ENCODE data around the gene NEIL3.

NEIL3 gene

GRCh38 chr4:177356206-177356605, 46.5 kb downstream of the NEIL3 start:
- in situ Hi-C loops (cut with MboI; ENCODE audit: low sequenced_read_pairs) = no loop called here

GRCh38 chr4:177356921-177357320, 47.2 kb downstream of the NEIL3 start:
- in situ Hi-C loops (cut with MboI; ENCODE audit: low sequenced_read_pairs) = no loop called here

DNA sequence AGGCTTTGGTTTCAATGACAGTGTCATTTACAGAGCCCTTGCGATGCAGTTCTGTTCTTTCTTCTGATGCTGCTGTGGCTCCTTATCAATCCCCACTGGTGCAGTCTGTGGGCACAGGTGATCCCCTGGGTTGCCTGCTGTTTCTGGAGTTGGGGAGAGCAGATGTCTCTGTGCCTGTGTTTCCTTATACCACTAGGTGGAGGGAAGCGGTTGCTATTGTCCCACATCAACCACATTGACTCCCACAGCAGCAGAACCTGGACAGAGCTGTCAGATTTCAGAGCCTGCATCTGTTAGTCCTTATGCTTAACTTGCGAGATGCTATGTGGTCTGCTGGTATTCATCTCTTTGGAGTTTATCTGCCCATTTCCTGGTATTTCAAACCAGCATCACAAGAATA, 57.7 kb downstream of the NEIL3 start:
- in situ Hi-C loops (cut with MboI; ENCODE audit: low sequenced_read_pairs) = no loop called here

DNA sequence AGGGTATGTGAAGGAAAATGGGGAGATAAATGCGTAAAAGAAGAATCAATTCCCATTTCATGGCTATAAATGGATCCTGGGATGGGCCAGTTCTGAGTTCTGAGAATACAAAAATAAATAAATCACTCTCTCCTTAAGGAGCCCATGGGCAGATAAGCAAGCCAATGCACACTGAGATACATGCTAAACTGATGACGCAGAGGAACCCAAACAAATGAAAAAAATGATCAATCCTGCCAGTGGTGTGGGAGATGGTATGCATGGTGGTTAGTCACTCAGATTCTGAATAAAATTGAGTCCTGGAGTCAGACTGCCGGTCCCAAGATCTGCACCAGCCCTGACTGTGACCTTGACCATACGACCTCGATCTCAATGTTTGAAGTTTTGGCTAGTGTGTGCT, 59.7 kb downstream of the NEIL3 start:
- in situ Hi-C loops (cut with MboI; ENCODE audit: low sequenced_read_pairs) = no loop called here

GRCh38 chr4:177371461-177371860, 61.8 kb downstream of the NEIL3 start:
- in situ Hi-C loops (cut with MboI; ENCODE audit: low sequenced_read_pairs) = no loop called here

- in situ Hi-C loops (cut with MboI; ENCODE audit: low sequenced_read_pairs) = no loop called here
Measured at GRCh38 chr4:177374966-177375365, 65.3 kb downstream of the NEIL3 start.

DNA sequence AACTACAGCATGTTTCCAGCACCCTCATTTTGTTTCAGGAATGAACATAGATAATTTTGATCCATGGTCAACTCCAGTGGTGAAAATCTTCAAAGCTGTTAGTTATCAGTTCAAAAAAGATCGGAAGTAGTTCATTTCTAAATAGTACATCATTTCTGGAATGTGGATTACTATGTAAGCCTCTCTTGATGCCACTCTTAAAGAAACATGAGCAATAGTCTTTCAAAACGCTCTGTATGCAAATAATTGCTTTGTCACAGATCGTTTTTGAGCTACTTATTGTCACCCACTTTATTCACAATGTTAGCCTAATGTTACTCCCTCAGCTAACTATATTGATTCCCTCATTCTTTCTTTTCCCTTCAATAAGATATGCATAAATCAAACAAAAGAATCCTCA, 65.7 kb downstream of the NEIL3 start:
- in situ Hi-C loops (cut with MboI; ENCODE audit: low sequenced_read_pairs) = no loop called here

- in situ Hi-C loops (cut with MboI; ENCODE audit: low sequenced_read_pairs) = no loop called here
Measured at GRCh38 chr4:177376024-177376423, 66.3 kb downstream of the NEIL3 start.

- in situ Hi-C loops (cut with MboI; ENCODE audit: low sequenced_read_pairs) = no loop called here
Measured at GRCh38 chr4:177380730-177381287, 71.1 kb downstream of the NEIL3 start.

DNA sequence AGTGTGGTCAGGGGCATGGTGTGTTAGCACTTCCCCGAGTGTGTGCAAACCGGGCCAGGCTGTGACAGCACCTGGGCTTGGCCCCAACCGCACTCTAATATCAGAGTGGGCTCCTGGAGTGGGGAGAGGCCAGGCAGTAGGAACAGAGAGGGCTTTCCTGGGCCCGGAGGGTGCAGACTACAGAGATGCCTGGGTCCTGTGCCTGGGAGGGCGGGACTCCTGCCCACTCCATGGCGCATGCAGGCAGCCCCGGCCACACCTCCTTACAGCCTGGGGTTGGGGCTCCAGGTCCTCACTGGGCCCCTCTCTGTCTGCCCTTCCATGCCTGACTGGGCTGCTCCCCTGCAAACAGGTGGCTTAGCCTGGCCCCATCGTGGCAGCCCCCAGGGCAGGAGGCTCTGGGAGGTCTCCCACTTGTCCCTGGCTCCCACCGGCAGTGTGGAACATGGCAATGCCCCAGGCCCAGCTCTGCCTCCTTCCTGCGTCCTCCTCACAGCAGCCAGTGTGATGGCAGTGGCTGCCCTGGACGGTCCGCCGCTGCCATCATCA, 72.2 kb downstream of the NEIL3 start:
- in situ Hi-C loops (cut with MboI; ENCODE audit: low sequenced_read_pairs) = no loop called here

DNA sequence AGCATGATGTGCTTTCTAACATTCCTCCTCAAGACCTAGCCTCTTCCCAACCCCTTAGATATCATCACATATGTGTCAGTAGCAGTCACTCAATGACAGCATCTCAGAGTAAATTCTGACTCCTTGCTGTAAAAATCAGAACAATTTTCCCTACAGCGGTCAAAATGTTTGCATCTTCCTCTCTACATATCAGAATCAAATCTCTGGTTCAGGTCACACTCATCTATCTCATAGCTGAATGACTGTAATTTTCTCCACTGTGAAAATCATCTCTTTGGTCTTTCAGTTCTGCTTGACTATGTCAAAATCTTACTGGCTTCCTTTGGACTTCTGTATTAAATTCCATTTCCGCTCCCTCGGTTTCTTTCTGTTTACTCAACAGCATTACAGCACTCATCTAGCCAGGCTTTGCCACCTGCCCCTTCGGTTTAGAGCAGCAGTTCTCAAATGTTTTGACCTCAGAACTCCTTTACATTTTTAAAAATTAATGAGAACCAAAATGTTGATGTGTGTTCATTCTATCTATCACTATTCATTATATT, 75.3 kb downstream of the NEIL3 start:
- in situ Hi-C loops (cut with MboI; ENCODE audit: low sequenced_read_pairs) = no loop called here

- in situ Hi-C loops (cut with MboI; ENCODE audit: low sequenced_read_pairs) = no loop called here
Measured at GRCh38 chr4:177385576-177386277, 76.1 kb downstream of the NEIL3 start.

DNA sequence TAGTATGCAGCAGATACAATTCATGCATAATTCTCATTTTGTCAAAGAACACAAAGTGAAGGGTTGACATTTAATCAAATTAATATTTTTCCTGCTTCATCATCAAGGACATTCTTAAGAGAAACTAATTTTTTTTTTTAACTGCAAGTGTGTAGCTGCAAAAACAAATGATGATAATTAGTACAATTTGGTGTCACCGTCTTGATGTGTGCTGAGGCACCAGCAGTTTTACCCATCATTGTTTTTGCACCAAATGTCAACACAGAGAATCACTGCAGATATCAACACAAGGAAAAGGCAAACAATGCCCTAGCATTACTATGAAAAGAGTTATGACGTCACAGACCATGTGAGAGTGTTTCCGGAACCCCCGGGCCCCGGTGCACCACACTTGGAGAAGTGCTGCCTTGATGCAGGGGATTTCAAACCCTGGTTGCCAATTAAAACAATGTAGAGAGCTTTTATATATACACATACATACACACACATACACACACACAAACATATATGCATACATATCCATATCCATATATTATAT, 76.7 kb downstream of the NEIL3 start:
- in situ Hi-C loops (cut with MboI; ENCODE audit: low sequenced_read_pairs) = no loop called here

DNA sequence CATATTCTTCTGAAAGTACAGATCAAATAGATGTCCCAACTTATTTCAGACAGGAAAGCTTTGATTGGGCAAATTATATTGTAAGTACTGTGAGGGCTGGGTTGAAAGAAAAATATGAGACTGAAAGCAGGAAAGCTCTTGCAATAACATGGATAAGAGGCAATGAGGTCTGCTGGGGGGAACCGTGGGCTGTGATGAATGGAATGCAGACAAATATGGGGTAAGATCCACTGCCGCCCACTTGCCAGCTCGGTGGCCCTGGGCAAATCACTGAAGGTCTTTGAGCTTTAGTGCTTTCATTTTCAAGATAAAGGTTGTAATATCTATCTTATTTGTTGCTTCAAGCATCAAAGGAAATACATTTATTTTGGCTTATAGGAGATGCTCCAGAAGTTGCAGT, 81.6 kb downstream of the NEIL3 start:
- in situ Hi-C loops (cut with MboI; ENCODE audit: low sequenced_read_pairs) = no loop called here

DNA sequence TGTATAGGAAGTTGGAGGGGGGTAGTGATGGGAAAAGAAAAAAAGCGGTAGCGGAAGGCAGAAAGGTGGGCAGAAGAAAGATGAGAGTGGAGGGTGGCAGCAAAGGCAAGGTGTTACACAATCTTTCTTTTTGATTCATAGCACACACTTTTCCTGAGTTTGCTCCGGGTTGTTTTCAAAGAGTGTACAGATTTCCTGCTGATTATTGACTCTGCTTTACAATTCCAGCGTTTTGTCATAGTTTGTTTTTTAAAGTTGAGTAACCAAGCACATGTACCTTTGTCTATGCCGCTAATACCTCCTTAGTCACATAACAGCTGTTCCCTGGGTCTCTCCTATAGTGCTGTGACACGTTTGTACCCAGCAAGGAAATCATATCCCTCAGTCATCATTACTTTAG, 82.3 kb downstream of the NEIL3 start:
- in situ Hi-C loops (cut with MboI; ENCODE audit: low sequenced_read_pairs) = no loop called here

- in situ Hi-C loops (cut with MboI; ENCODE audit: low sequenced_read_pairs) = no loop called here
Measured at GRCh38 chr4:177393236-177393635, 83.6 kb downstream of the NEIL3 start.

- in situ Hi-C loops (cut with MboI; ENCODE audit: low sequenced_read_pairs) = no loop called here
Measured at GRCh38 chr4:177396352-177396751, 86.7 kb downstream of the NEIL3 start.

DNA sequence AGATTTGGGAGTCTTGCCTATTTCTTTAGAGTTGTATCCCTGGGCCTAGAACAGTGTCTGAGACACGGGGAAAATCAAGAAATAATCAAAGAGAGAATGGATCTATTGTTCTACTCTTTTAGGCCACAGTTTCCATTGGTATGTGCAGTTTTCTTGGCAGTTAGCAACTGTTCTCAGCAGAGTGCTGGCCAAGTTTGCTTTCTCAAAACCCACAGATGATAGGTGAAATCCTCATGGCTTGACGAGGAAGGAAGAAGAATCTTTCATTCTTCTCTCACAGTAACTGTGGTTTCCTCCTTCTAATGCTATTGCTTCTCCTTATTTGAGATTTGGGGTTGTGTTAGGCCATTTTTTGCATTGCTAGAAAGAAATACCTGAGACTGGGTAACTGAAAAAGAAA, 90.4 kb downstream of the NEIL3 start:
- in situ Hi-C loops (cut with MboI; ENCODE audit: low sequenced_read_pairs) = no loop called here

- in situ Hi-C loops (cut with MboI; ENCODE audit: low sequenced_read_pairs) = no loop called here
Measured at GRCh38 chr4:177401658-177402273, 92.1 kb downstream of the NEIL3 start.

DNA sequence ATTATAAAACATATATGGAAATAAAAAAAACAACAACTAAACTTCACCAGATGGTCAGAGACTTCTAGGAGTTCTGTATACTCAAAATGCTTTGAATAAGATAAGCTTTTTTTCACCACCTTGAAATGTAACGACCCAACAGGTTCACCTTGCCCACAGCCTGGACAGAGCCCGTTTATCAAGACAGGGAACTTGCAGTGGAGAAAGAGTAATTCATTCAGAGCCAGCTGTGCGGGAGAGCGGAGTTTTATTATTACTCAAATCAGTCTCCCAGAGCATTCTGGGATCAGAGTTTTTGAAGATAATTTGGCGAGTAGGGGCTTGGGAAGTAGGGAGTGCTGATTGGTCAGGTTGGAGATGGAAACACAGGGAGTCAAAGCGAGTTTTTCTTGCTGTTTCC, 94.1 kb downstream of the NEIL3 start:
- in situ Hi-C loops (cut with MboI; ENCODE audit: low sequenced_read_pairs) = no loop called here

GRCh38 chr4:177404342-177404741, 94.7 kb downstream of the NEIL3 start:
- in situ Hi-C loops (cut with MboI; ENCODE audit: low sequenced_read_pairs) = no loop called here

- in situ Hi-C loops (cut with MboI; ENCODE audit: low sequenced_read_pairs) = no loop called here
Measured at GRCh38 chr4:177404986-177405385, 95.3 kb downstream of the NEIL3 start.
